Lung (tissue), 12 donors: ENCODE data around the gene TNKS1BP1. TPM values are rescaled to one million over a fixed set of nuclear protein-coding genes. Genes with fewer than 3 reads are reported as not detected.
"Not testable (repeated sequence)": the region's sequence is repeated elsewhere in the genome, so short reads cannot be mapped to it uniquely, and the experiment has no call there.

Experiments
- ATAC-seq: fragments of 200-7000 bp; cut with Tn5 transposase; one replicate; pipeline ENCODE4 v1.9.1; 2020; ENCODE audit warnings: moderate number of reproducible peaks; ENCODE audit not compliant: insufficient read depth, low FRiP score
- DNase-seq, 3 donors: peaks; one replicate each; pipeline ENCODE4 v3.0.0-alpha.2; 2013 to 2017
- H3K27ac ChIP-seq, 2 donors: one replicate each; pipeline ENCODE4 v1.5.1; 2013; ENCODE audit warnings: mild to moderate bottlenecking in 2 of 2, moderate library complexity in 2 of 2, control low read depth in 1 of 2, inconsistent platforms in 1 of 2, low read depth in 1 of 2, low read length in 1 of 2
- H3K27me3 ChIP-seq, 3 donors: one replicate each; pipeline ENCODE4 v1.5.1; 2013; ENCODE audit warnings: low read length in 2 of 3; ENCODE audit not compliant: control insufficient read depth in 3 of 3, insufficient read depth in 3 of 3
- H3K36me3 ChIP-seq, 4 donors: one replicate each; pipeline ENCODE4 v1.5.1; 2013; ENCODE audit warnings: low read length in 4 of 4, mild to moderate bottlenecking in 1 of 4, moderate library complexity in 1 of 4; ENCODE audit not compliant: control insufficient read depth in 4 of 4, insufficient read depth in 4 of 4
- H3K4me1 ChIP-seq, 5 donors: one replicate each; pipeline ENCODE4 v1.5.1; 2013; ENCODE audit warnings: low read length in 5 of 5, mild to moderate bottlenecking in 2 of 5, moderate library complexity in 1 of 5; ENCODE audit not compliant: control insufficient read depth in 5 of 5, insufficient read depth in 5 of 5
- H3K4me3 ChIP-seq: one replicate; pipeline ENCODE4 v1.5.1; 2013; ENCODE audit warnings: mild to moderate bottlenecking, control low read depth, moderate library complexity
- H3K9ac ChIP-seq, 2 donors: one replicate each; pipeline ENCODE4 v1.5.1; 2013; ENCODE audit warnings: low read length in 2 of 2, control low read depth in 1 of 2; ENCODE audit not compliant: insufficient read depth in 1 of 2
- H3K9me3 ChIP-seq, 4 donors: one replicate each; pipeline ENCODE4 v1.5.1; 2013; ENCODE audit warnings: low read length in 3 of 4, mild to moderate bottlenecking in 1 of 4, moderate library complexity in 1 of 4; ENCODE audit not compliant: control insufficient read depth in 4 of 4, insufficient read depth in 3 of 4
- CTCF ChIP-seq: IDR thresholded peaks from 2 replicates; pipeline ENCODE4 v1.5.1; 2012; ENCODE audit warnings: mild to moderate bottlenecking; ENCODE audit errors: control extremely low read depth, extremely low read depth
- WGBS, 2 donors: extraction: QIAGEN DNeasy Blood & Tissue Kit; methylation state at CpG; one replicate each; pipeline ENCODE4 v1.1.7; 2013; 5-methylcytosine and 5-hydroxymethylcytosine counted together
- polyA plus RNA-seq, 2 donors: library from polyadenylated mRNA; stranded (reverse); fragments of 200-250 nt; gene quantifications; one replicate each; pipeline ENCODE4 v1.2.1, GENCODE V29; 2013
- total RNA-seq, 2 donors: library from RNA; depleted of rRNA in 1 of 2; stranded (reverse); fragments of >200 nt in 1 of 2; gene quantifications; one replicate each; pipeline ENCODE4 v1.2.1, GENCODE V29; 2014 to 2021
- donor health status: control.
- donor health status: control.
- donor health status: Bipolar disorder and iron deficiency.
- donor health status: healthy.
- donor health status: DM: yes; HTN: yes; CAD: no.

TNKS1BP1 gene
- total and polyA plus RNA-seq, 4 donors = 87.0 to 220 (median 139) TPM

- H3K9ac ChIP-seq = no peak overlapping the region
- peaks cover 0 to 3% (median 0%) of the 10 kb centered on the region in 5 donors for H3K4me1 ChIP-seq
- 80 to 88% methylated on average over 2 of the region's 2 CpGs for WGBS, 2 donors
- no peak for ATAC-seq
- H3K27ac ChIP-seq = no peak overlapping the region
- DNase-seq = no peak
- H3K4me3 ChIP-seq = no peak overlapping the region
- no peaks in the 10 kb centered on the region for H3K27me3 ChIP-seq
- H3K9me3 ChIP-seq = no peaks in the 10 kb centered on the region
- TF ChIP-seq CTCF = no peak
- no peaks in the 10 kb centered on the region for H3K36me3 ChIP-seq
These were observed 41.3 kb downstream of the TNKS1BP1 start for GRCh38 chr11:57283231-57283990.

GRCh38 chr11:57281546-57281945, 43.2 kb downstream of the TNKS1BP1 start:
- H3K36me3 ChIP-seq, DNase-seq, H3K9ac ChIP-seq, ATAC-seq, H3K27me3 ChIP-seq, H3K4me3 ChIP-seq, H3K9me3 ChIP-seq, H3K27ac ChIP-seq: not testable (repeated sequence)
- WGBS, 2 donors = 92 to 97% methylated on average over 6 of the region's 6 CpGs
- peaks cover 0 to 18% (median 7%) of the 10 kb centered on the region in 5 donors for H3K4me1 ChIP-seq

- no peak overlapping the region for H3K27ac ChIP-seq
- 92 to 95% methylated on average over 5 of the region's 5 CpGs for WGBS, 2 donors
- H3K4me1 ChIP-seq = peaks cover 0 to 18% (median 7%) of the 10 kb centered on the region in 5 donors
- DNase-seq (no peak), ATAC-seq (no peak)
- H3K9ac ChIP-seq = no peak overlapping the region
- no peaks in the 10 kb centered on the region for H3K36me3 ChIP-seq
- H3K9me3 ChIP-seq = no peaks in the 10 kb centered on the region
- no peaks in the 10 kb centered on the region for H3K27me3 ChIP-seq
- no peak overlapping the region for H3K4me3 ChIP-seq
- no peak for TF ChIP-seq CTCF
These were observed 45.6 kb downstream of the TNKS1BP1 start for GRCh38 chr11:57279116-57279515.

- peaks cover 0 to 18% (median 7%) of the 10 kb centered on the region in 5 donors for H3K4me1 ChIP-seq
- WGBS, 2 donors = 72 to 81% methylated on average over 7 of the region's 7 CpGs
- H3K4me3 ChIP-seq = no peak overlapping the region
- no peaks in the 10 kb centered on the region for H3K36me3 ChIP-seq
- ATAC-seq (no peak), DNase-seq (no peak)
- H3K9me3 ChIP-seq = peaks cover 0 to 2% (median 0%) of the 10 kb centered on the region in 4 donors
- H3K9ac ChIP-seq = no peak overlapping the region
- TF ChIP-seq CTCF = no peak
- H3K27ac ChIP-seq = no peak overlapping the region
- no peaks in the 10 kb centered on the region for H3K27me3 ChIP-seq
These were observed 46.0 kb downstream of the TNKS1BP1 start for GRCh38 chr11:57278721-57279095.
